ENCODE measurements around the gene CABYR.
A peak's percentile ranks its signal among the peaks of the same experiment; 100 is the strongest.
"Not testable (repeated sequence)": the region's sequence is repeated elsewhere in the genome, so short reads cannot be mapped to it uniquely, and the experiment has no call there.

CABYR gene

GRCh38 chr18:24138409-24138788 lies 463 bp upstream of the CABYR start:
- peaks cover 23% of the 10 kb centered on the region for H3K4me1 Mint-ChIP-seq
- H3K9me3 Mint-ChIP-seq = peaks cover 4% of the 10 kb centered on the region
- no peak for TF ChIP-seq CTCF (IDR thresholded peaks at IDR 0.05)
- peak overlapping the region; percentile 64 for H3K27ac Mint-ChIP-seq
- DNase-seq = no peak
- peak overlapping the region; percentile 90 for H3K4me3 Mint-ChIP-seq
- no peaks in the 10 kb centered on the region for H3K27me3 Mint-ChIP-seq (ENCODE audit: low read depth, poor library complexity)
- peaks cover 16% of the 10 kb centered on the region for H3K36me3 Mint-ChIP-seq (ENCODE audit: low read depth)

- peaks cover 4% of the 10 kb centered on the region for H3K27me3 Mint-ChIP-seq (ENCODE audit: low read depth, poor library complexity)
- no peak for DNase-seq
- H3K4me1 Mint-ChIP-seq = peaks cover 23% of the 10 kb centered on the region
- H3K4me3 Mint-ChIP-seq = peak overlapping the region; percentile 69
- H3K27ac Mint-ChIP-seq = no peak overlapping the region
- peaks cover 27% of the 10 kb centered on the region for H3K36me3 Mint-ChIP-seq (ENCODE audit: low read depth)
- no peak for TF ChIP-seq CTCF (IDR thresholded peaks at IDR 0.05)
- peaks cover 4% of the 10 kb centered on the region for H3K9me3 Mint-ChIP-seq
Observed at GRCh38 chr18:24140697-24141096, 1.8 kb downstream of the CABYR start.

- Mint-ChIP-seq H3K27ac (no peak overlapping the region), H3K27me3 (ENCODE audit: low read depth, poor library complexity) (peaks cover 9% of the 10 kb centered on the region), H3K4me1 (peaks cover 15% of the 10 kb centered on the region), H3K36me3 (ENCODE audit: low read depth) (peaks cover 43% of the 10 kb centered on the region), H3K9me3 (peaks cover 4% of the 10 kb centered on the region), H3K4me3 (no peak overlapping the region)
- no peak for TF ChIP-seq CTCF (IDR thresholded peaks at IDR 0.05)
- no peak for DNase-seq
Observed at GRCh38 chr18:24142376-24142775, 3.5 kb downstream of the CABYR start.

GRCh38 chr18:24149591-24149990 lies 10.7 kb downstream of the CABYR start:
- H3K36me3 Mint-ChIP-seq (ENCODE audit: low read depth) = peaks cover 61% of the 10 kb centered on the region
- not testable (repeated sequence) for H3K4me1 Mint-ChIP-seq; H3K27me3 Mint-ChIP-seq (ENCODE audit: low read depth, poor library complexity); DNase-seq; H3K27ac Mint-ChIP-seq; H3K4me3 Mint-ChIP-seq
- peaks cover 12% of the 10 kb centered on the region for H3K9me3 Mint-ChIP-seq

GRCh38 chr18:24153397-24153796 lies 14.5 kb downstream of the CABYR start:
- Mint-ChIP-seq H3K9me3 (peaks cover 9% of the 10 kb centered on the region), H3K4me3 (no peak overlapping the region), H3K27me3 (ENCODE audit: low read depth, poor library complexity) (no peaks in the 10 kb centered on the region), H3K36me3 (ENCODE audit: low read depth) (peaks cover 53% of the 10 kb centered on the region), H3K4me1 (peaks cover 8% of the 10 kb centered on the region), H3K27ac (peak overlapping the region; percentile 14)
- no peak for DNase-seq
- TF ChIP-seq CTCF (IDR thresholded peaks at IDR 0.05) = no peak

GRCh38 chr18:24157855-24158254 lies 19.0 kb downstream of the CABYR start:
- Mint-ChIP-seq H3K9me3 (no peaks in the 10 kb centered on the region), H3K27me3 (ENCODE audit: low read depth, poor library complexity) (no peaks in the 10 kb centered on the region), H3K27ac (peak overlapping the region; percentile 21), H3K4me1 (peaks cover 19% of the 10 kb centered on the region), H3K4me3 (no peak overlapping the region), H3K36me3 (ENCODE audit: low read depth) (peaks cover 56% of the 10 kb centered on the region)
- TF ChIP-seq CTCF (IDR thresholded peaks at IDR 0.05) = no peak
- DNase-seq = no peak
